Fibroblast of skin of back (primary cell): ENCODE results near the gene TRIM2.
"Not testable (repeated sequence)": the region's sequence is repeated elsewhere in the genome, so short reads cannot be mapped to it uniquely, and the experiment has no call there.

ENCODE experiments used
- DNase-seq: peaks from one replicate; pipeline ENCODE4 v3.0.0-alpha.2; 2013

The TRIM2 gene

GRCh38 chr4:153189016-153189801 lies 15.0 kb upstream of the TRIM2 start:
- peak; percentile 32 for DNase-seq

GRCh38 chr4:153191795-153192363 lies 12.4 kb upstream of the TRIM2 start:
- DNase-seq: no peak

- no peak for DNase-seq
Observed at GRCh38 chr4:153197301-153197700, 6.9 kb upstream of the TRIM2 start.

GRCh38 chr4:153198719-153199118 lies 5.5 kb upstream of the TRIM2 start:
- no peak for DNase-seq

- not testable (repeated sequence) for DNase-seq
Observed at GRCh38 chr4:153203746-153204145, 497 bp upstream of the TRIM2 start.

GRCh38 chr4:153204728-153205648 lies 745 bp downstream of the TRIM2 start:
- DNase-seq: no peak

- DNase-seq: peak; percentile 29
Observed at GRCh38 chr4:153205757-153206156, 1.5 kb downstream of the TRIM2 start.

GRCh38 chr4:153206534-153206933 lies 2.3 kb downstream of the TRIM2 start:
- DNase-seq: no peak

GRCh38 chr4:153207027-153207426 lies 2.8 kb downstream of the TRIM2 start:
- no peak for DNase-seq

- DNase-seq: no peak
Observed at GRCh38 chr4:153207567-153207966, 3.3 kb downstream of the TRIM2 start.

GRCh38 chr4:153209410-153209809 lies 5.2 kb downstream of the TRIM2 start:
- no peak for DNase-seq

- DNase-seq: no peak
Observed at GRCh38 chr4:153210727-153211126, 6.5 kb downstream of the TRIM2 start.

- no peak for DNase-seq
Observed at GRCh38 chr4:153211986-153212728, 7.9 kb downstream of the TRIM2 start.

GRCh38 chr4:153212736-153213135 lies 8.5 kb downstream of the TRIM2 start:
- DNase-seq: no peak

- DNase-seq: no peak
Observed at GRCh38 chr4:153215921-153216320, 11.7 kb downstream of the TRIM2 start.

- DNase-seq: no peak
Observed at GRCh38 chr4:153216546-153216945, 12.3 kb downstream of the TRIM2 start.

- no peak for DNase-seq
Observed at GRCh38 chr4:153217440-153217839, 13.2 kb downstream of the TRIM2 start.

- no peak for DNase-seq
Observed at GRCh38 chr4:153218961-153219360, 14.7 kb downstream of the TRIM2 start.

- peak; percentile 58 for DNase-seq
Observed at GRCh38 chr4:153220682-153221395, 16.6 kb downstream of the TRIM2 start.

GRCh38 chr4:153221783-153222706 lies 17.8 kb downstream of the TRIM2 start:
- DNase-seq: peak; percentile 81
